ENCODE measurements around the gene ABLIM1.
A peak's percentile ranks its signal among the peaks of the same experiment; 100 is the strongest.

Gene ABLIM1

GRCh38 chr10:114401195-114401791, 256.8 kb downstream of the ABLIM1 start:
- no peak for DNase-seq

- DNase-seq, result no peak
Observed at GRCh38 chr10:114400091-114400490, 258.0 kb downstream of the ABLIM1 start.

GRCh38 chr10:114399576-114399975, 258.5 kb downstream of the ABLIM1 start:
- DNase-seq, result no peak

- DNase-seq, result no peak
Observed at GRCh38 chr10:114398587-114399331, 259.3 kb downstream of the ABLIM1 start.

GRCh38 chr10:114397651-114398145, 260.4 kb downstream of the ABLIM1 start:
- no peak for DNase-seq

- DNase-seq, result no peak
Observed at GRCh38 chr10:114396464-114396863, 261.6 kb downstream of the ABLIM1 start.

- DNase-seq, result no peak
Observed at GRCh38 chr10:114395366-114396022, 262.6 kb downstream of the ABLIM1 start.

- no peak for DNase-seq
Observed at GRCh38 chr10:114394531-114394930, 263.5 kb downstream of the ABLIM1 start.

GRCh38 chr10:114393886-114394285, 264.2 kb downstream of the ABLIM1 start:
- no peak for DNase-seq

- no peak for DNase-seq
Observed at GRCh38 chr10:114393482-114393881, 264.6 kb downstream of the ABLIM1 start.

GRCh38 chr10:114392112-114392835, 265.8 kb downstream of the ABLIM1 start:
- DNase-seq, result no peak

- DNase-seq, result no peak
Observed at GRCh38 chr10:114391599-114391998, 266.5 kb downstream of the ABLIM1 start.

GRCh38 chr10:114389426-114389825, 268.6 kb downstream of the ABLIM1 start:
- no peak for DNase-seq

GRCh38 chr10:114388275-114388674, 269.8 kb downstream of the ABLIM1 start:
- DNase-seq, result no peak

- no peak for DNase-seq
Observed at GRCh38 chr10:114387784-114388183, 270.3 kb downstream of the ABLIM1 start.

- DNase-seq, result peak in 1 of 2 experiments; percentile 5
Observed at GRCh38 chr10:114386452-114386851, 271.6 kb downstream of the ABLIM1 start.

- no peak for DNase-seq
Observed at GRCh38 chr10:114385557-114385956, 272.5 kb downstream of the ABLIM1 start.

GRCh38 chr10:114384601-114385000, 273.5 kb downstream of the ABLIM1 start:
- DNase-seq, result no peak

GRCh38 chr10:114384181-114384580, 273.9 kb downstream of the ABLIM1 start:
- no peak for DNase-seq
